ENCODE data around the gene NELFE. TPM values are rescaled to one million over a fixed set of nuclear protein-coding genes. Genes with fewer than 3 reads are reported as not detected.

Gene NELFE
- total RNA-seq, 4 donors from 2014 or later: 83.2 to 114 (median 106) TPM

DNA sequence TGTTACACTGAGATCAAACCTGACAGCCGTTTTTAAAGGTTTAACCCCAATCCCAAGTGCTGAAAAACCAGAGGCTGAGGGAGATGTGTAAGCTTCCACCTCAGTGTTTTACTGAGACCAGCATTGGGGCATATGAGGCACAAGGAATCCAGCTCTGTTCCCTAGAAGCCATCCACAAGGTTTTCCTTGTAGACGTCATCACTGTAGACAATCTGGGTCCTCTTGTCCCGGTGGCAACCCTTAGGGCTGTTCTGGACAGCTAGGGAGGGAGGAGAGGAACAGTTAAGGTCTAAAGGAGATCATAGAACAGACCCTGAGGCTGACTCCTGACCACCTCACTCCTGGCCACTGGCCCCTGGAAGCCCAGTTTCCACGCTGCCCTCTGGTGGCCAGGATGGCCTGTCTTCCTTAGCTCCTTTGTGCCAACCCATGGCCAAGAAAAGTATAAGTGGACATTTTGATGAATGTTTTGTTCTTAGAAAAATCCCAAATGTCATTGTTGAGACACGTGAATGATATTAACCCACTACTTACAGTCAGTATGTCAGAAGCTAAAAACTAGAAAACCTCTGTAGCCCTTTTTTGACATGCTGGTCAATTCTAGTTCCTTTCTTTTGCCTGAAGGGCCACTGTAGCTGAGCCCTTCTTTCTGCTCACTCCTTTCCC lies 6.5 kb downstream of the NELFE start:
- 62 to 68% methylated on average over 5 of the region's 5 CpGs for WGBS, 2 donors
- Histone ChIP-seq H3K36me3 (peaks cover 47 to 54% of the 10 kb centered on the region in 2 donors), H3K4me1 (no peaks in the 10 kb centered on the region), H3K27ac (no peak overlapping the region), H3K4me3 (replicated peaks in 1 of 3) (no peak overlapping the region), H3K27me3 (no peaks in the 10 kb centered on the region), H3K9me3 (no peaks in the 10 kb centered on the region)
- TF ChIP-seq POLR2A (IDR thresholded peaks at IDR 0.05): no peak
- TF ChIP-seq, protein P1, sequence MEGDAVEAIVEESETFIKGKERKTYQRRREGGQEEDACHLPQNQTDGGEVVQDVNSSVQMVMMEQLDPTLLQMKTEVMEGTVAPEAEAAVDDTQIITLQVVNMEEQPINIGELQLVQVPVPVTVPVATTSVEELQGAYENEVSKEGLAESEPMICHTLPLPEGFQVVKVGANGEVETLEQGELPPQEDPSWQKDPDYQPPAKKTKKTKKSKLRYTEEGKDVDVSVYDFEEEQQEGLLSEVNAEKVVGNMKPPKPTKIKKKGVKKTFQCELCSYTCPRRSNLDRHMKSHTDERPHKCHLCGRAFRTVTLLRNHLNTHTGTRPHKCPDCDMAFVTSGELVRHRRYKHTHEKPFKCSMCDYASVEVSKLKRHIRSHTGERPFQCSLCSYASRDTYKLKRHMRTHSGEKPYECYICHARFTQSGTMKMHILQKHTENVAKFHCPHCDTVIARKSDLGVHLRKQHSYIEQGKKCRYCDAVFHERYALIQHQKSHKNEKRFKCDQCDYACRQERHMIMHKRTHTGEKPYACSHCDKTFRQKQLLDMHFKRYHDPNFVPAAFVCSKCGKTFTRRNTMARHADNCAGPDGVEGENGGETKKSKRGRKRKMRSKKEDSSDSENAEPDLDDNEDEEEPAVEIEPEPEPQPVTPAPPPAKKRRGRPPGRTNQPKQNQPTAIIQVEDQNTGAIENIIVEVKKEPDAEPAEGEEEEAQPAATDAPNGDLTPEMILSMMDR (IDR thresholded peaks at IDR 0.05): peak; percentile 43 to 66 (median 52)
- intact Hi-C loops (cut with DNase I): loop anchor here (5.0 kb wide), 1 partner anchor 55 kb away; the partner anchor contains the start of gene EHMT2
- DNase-seq: peak; percentile 68 to 72

DNA sequence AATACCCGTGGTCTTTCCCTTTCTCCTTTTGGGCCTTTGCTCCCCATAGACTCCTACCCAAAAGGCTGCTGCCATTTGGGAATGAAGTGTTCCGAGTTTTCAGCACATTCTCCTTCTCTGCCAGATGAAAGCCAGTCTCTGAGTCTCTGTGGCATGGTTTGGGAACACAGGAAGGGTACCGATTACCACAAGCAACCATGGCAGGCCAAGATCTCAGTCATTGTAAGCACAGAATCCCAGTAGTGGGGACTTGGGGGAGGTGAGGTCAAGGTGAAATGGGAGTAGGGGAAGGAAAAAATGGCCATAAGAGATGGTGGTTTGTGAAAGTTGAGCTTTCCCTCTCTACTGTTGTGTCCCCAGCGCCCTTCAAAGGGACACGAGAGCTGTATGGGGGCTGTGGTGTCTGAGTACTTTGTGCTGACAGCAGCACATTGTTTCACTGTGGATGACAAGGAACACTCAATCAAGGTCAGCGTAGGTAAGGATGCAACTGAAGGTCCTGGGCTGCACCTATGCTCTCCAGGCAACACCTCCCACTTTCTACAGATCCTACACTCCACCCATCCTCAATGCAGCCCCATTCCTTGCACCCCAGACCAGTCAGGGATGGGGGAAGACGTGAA lies 8.7 kb downstream of the NELFE start:
- intact Hi-C loops (cut with DNase I): loop anchor here (5.0 kb wide), 1 partner anchor 53 kb away; the partner anchor contains the start of gene EHMT2
- Histone ChIP-seq H3K36me3 (peaks cover 30 to 36% of the 10 kb centered on the region in 2 donors), H3K9me3 (no peaks in the 10 kb centered on the region), H3K4me3 (replicated peaks in 1 of 3) (no peak overlapping the region), H3K4me1 (peaks cover 0 to 15% of the 10 kb centered on the region in 2 donors), H3K27me3 (no peaks in the 10 kb centered on the region), H3K27ac (no peak overlapping the region)
- DNase-seq: no peak
- TF ChIP-seq, protein P1 (IDR thresholded peaks at IDR 0.05): no peak
- no peak for TF ChIP-seq POLR2A (IDR thresholded peaks at IDR 0.05)
- WGBS, 2 donors: 88 to 93% methylated on average over 7 of the region's 7 CpGs

DNA sequence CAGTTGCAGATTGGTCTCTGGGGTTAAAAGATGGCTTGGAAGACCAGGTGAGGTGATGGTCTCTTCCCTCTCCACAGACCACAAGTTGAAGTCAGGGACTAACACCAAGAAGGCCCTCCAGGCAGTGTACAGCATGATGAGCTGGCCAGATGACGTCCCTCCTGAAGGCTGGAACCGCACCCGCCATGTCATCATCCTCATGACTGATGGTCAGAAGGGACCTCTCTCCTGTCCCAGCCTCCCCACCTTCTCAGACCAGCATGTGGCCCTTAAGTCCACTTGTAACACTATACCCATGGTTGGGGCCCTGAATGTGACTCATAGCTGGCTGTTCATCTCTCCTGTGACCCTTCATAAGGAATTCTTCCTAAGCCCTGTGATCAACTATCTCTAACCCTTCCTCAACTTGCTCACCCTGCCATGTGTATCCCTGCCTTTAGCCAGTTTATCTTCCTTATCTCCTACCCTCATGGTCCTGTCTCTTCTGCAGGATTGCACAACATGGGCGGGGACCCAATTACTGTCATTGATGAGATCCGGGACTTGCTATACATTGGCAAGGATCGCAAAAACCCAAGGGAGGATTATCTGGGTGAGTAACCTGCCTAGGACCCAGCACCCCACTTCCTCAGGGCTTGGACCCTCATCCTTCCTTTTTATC lies 9.9 kb downstream of the NELFE start:
- Histone ChIP-seq H3K27ac (no peak overlapping the region), H3K4me1 (peaks cover 0 to 19% of the 10 kb centered on the region in 2 donors), H3K4me3 (replicated peaks in 1 of 3) (no peak overlapping the region), H3K9me3 (no peaks in the 10 kb centered on the region), H3K27me3 (no peaks in the 10 kb centered on the region), H3K36me3 (peaks cover 18 to 25% of the 10 kb centered on the region in 2 donors)
- intact Hi-C loops (cut with DNase I): no loop called here
- 78 to 89% methylated on average over 6 of the region's 6 CpGs for WGBS, 2 donors
- DNase-seq: no peak
- no peak for TF ChIP-seq POLR2A (IDR thresholded peaks at IDR 0.05)
- TF ChIP-seq, protein P1 (IDR thresholded peaks at IDR 0.05): no peak

DNA sequence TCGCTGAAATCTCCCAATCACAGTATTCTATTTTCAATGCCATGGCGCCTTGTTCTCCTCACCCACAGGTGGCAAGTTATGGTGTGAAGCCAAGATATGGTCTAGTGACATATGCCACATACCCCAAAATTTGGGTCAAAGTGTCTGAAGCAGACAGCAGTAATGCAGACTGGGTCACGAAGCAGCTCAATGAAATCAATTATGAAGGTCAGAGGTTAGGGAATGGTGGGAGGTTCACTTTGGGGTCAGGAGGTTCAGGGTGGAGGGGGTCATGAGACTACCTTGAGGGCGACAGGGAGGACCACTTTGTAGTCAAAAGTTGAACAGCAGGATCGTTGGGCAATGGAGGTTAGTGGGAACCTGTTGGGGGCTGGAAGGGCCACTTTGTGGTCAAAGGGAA lies 10.5 kb downstream of the NELFE start:
- Histone ChIP-seq H3K9me3 (no peaks in the 10 kb centered on the region), H3K4me3 (replicated peaks in 1 of 3) (no peak overlapping the region), H3K27ac (no peak overlapping the region), H3K36me3 (peaks cover 13 to 20% of the 10 kb centered on the region in 2 donors), H3K27me3 (no peaks in the 10 kb centered on the region), H3K4me1 (peaks cover 0 to 19% of the 10 kb centered on the region in 2 donors)
- intact Hi-C loops (cut with DNase I): no loop called here
- 79 to 84% methylated on average over 5 of the region's 5 CpGs for WGBS, 2 donors
- no peak for DNase-seq
- no peak for TF ChIP-seq POLR2A (IDR thresholded peaks at IDR 0.05)

DNA sequence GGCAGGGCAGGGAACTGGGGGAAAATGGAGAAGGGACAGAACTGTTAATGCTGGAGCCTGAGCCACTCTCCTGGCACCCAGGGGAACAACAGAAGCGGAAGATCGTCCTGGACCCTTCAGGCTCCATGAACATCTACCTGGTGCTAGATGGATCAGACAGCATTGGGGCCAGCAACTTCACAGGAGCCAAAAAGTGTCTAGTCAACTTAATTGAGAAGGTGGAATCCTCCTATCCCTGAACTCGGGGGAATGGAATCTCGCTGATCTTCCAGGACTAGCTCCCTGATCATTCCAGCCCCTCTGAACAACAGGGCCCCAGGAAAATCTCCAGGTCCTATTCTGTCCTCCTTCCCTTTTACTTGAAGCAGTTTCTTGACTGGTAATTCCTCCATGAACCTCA lies 10.9 kb downstream of the NELFE start:
- Histone ChIP-seq H3K27ac (no peak overlapping the region), H3K27me3 (no peaks in the 10 kb centered on the region), H3K36me3 (peaks cover 11 to 15% of the 10 kb centered on the region in 2 donors), H3K9me3 (no peaks in the 10 kb centered on the region), H3K4me3 (replicated peaks in 1 of 3) (no peak overlapping the region), H3K4me1 (peaks cover 0 to 19% of the 10 kb centered on the region in 2 donors)
- intact Hi-C loops (cut with DNase I): no loop called here
- TF ChIP-seq POLR2A (IDR thresholded peaks at IDR 0.05): no peak
- TF ChIP-seq, protein P1 (IDR thresholded peaks at IDR 0.05): no peak
- no peak for DNase-seq
- WGBS, 2 donors: 81 to 95% methylated on average over 4 of the region's 4 CpGs
